ENCODE measurements around the gene TEAD1. TPM values are rescaled to one million over a fixed set of nuclear protein-coding genes. Genes with fewer than 3 reads are reported as not detected.

TEAD1 gene
- total and polyA plus RNA-seq, 10 of the 15 experiments (the other 5 are each of a cell fraction or from before 2014, with no cell fraction given), result 0.01 to 0.59 (median 0.04) TPM; not detected in 6

DNA sequence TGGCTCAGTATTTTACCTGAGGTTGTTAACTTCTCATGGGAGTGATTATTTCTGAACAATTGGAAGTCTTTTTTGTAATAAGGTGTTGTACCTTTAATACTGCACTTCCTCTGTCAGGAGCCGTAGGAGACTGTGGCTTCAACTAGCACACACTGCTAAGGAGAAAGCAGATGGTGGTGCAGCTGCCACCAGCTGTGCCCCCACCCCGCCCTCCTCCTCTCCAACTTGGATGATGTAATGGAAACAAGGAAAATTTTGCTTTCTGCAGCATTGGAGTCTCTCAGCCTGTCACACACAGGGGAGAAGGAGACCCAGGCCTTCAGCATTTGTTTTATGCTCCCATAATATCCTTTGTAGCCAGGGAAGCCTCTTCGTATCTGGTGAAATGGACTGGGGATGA is 91.2 kb downstream of the TEAD1 start:
- Histone ChIP-seq H4K20me1 (ENCODE audit: control insufficient read depth, insufficient read depth) (no peaks in the 10 kb centered on the region), H3K27ac (ENCODE audit: control insufficient read depth, insufficient read depth) (no peak overlapping the region), H3K79me2 (ENCODE audit: control insufficient read depth, insufficient read depth, low read length) (no peaks in the 10 kb centered on the region), H3K27me3 (replicated peaks in 1 of 2; ENCODE audit: control insufficient read depth in 2 of 2, insufficient read depth in 2 of 2, low read length in 1 of 2) (no peaks in the 10 kb centered on the region; a peak in 2 of 4 replicates), H3K9me3 (replicated peaks; ENCODE audit: control insufficient read depth, insufficient read depth, low read length) (no peaks in the 10 kb centered on the region), H3K4me2 (ENCODE audit: control insufficient read depth, insufficient read depth) (no peak overlapping the region), H2AFZ (ENCODE audit: control insufficient read depth, low read depth, low read length) (no peak overlapping the region), H3K4me3 (no peak overlapping the region), H3K36me3 (ENCODE audit: control insufficient read depth in 2 of 2, insufficient read depth in 2 of 2, low read length in 1 of 2) (no peaks in the 10 kb centered on the region), H3K4me1 (ENCODE audit: control insufficient read depth, insufficient read depth, low read length) (no peaks in the 10 kb centered on the region), H3K9ac (ENCODE audit: control insufficient read depth, insufficient read depth, low read length) (no peak overlapping the region)
- no peak for TF ChIP-seq EED (IDR thresholded peaks at IDR 0.05; ENCODE audit: low read depth)
- no peak for TF ChIP-seq EZH2 (IDR thresholded peaks at IDR 0.05; ENCODE audit: borderline replicate concordance, control insufficient read depth, low read depth, low read length)
- no peak for TF ChIP-seq MEF2A (IDR thresholded peaks at IDR 0.05; ENCODE audit: insufficient read depth, low read depth, low read length)
- no peak for TF ChIP-seq NKRF (conservative IDR thresholded peaks at IDR 0.05)
- no peak for TF ChIP-seq FOXK2 (IDR thresholded peaks at IDR 0.05)
- TF ChIP-seq MTA3 (IDR thresholded peaks at IDR 0.05; ENCODE audit: borderline replicate concordance, low read length), result no peak
- no peak for TF ChIP-seq ETV6 (conservative IDR thresholded peaks at IDR 0.05 in 1 of 2, IDR thresholded peaks at IDR 0.05 in 1 of 2; ENCODE audit: borderline replicate concordance in 1 of 2, low read depth in 1 of 2)
- TF ChIP-seq, protein P1, sequence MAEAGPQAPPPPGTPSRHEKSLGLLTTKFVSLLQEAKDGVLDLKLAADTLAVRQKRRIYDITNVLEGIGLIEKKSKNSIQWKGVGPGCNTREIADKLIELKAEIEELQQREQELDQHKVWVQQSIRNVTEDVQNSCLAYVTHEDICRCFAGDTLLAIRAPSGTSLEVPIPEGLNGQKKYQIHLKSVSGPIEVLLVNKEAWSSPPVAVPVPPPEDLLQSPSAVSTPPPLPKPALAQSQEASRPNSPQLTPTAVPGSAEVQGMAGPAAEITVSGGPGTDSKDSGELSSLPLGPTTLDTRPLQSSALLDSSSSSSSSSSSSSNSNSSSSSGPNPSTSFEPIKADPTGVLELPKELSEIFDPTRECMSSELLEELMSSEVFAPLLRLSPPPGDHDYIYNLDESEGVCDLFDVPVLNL (IDR thresholded peaks at IDR 0.05; ENCODE audit: low read depth, low read length), result no peak
- no peak for TF ChIP-seq NRF1 (conservative IDR thresholded peaks at IDR 0.05; ENCODE audit: low read depth, low read length)
- TF ChIP-seq TCF12 (IDR thresholded peaks at IDR 0.05; ENCODE audit: low read depth, low read length), result no peak
- no peak for TF ChIP-seq SMAD5 (IDR thresholded peaks at IDR 0.05; ENCODE audit: low read depth)
- TF ChIP-seq ASH2L (IDR thresholded peaks at IDR 0.05; ENCODE audit: borderline replicate concordance, low read depth), result no peak
- no peak for TF ChIP-seq NFXL1 (IDR thresholded peaks at IDR 0.05; ENCODE audit: borderline replicate concordance)
- no peak for TF ChIP-seq MEF2B (IDR thresholded peaks at IDR 0.05; ENCODE audit: partially characterized antibody, poor library complexity, severe bottlenecking)
- TF ChIP-seq, protein P2, sequence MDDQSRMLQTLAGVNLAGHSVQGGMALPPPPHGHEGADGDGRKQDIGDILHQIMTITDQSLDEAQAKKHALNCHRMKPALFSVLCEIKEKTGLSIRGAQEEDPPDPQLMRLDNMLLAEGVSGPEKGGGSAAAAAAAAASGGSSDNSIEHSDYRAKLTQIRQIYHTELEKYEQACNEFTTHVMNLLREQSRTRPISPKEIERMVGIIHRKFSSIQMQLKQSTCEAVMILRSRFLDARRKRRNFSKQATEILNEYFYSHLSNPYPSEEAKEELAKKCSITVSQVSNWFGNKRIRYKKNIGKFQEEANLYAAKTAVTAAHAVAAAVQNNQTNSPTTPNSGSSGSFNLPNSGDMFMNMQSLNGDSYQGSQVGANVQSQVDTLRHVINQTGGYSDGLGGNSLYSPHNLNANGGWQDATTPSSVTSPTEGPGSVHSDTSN (IDR thresholded peaks at IDR 0.05; ENCODE audit: insufficient replicate concordance, low read depth, low read length), result no peak
- no peak for DNase-seq (ENCODE audit: low read depth, low spot score)
- no peak for FAIRE-seq
- RAD21 ChIA-PET (ENCODE audit: unreplicated experiment), result no interaction called here
- POLR2A ChIA-PET, result no interaction called here
- CTCF ChIA-PET, result no interaction called here
- BruUV-seq (replicated peaks), result no TSS peak
- intact Hi-C loops (cut with micrococcal nuclease; ENCODE audit: unreplicated experiment), result no loop called here
- ATAC-seq, result no peak
- in situ Hi-C loops (cut with MboI), result no loop called here
- 0% methylated on average over 3 of the region's 3 CpGs for WGBS (ENCODE audit: insufficient coverage, insufficient replicate concordance, low lambda C conversion rate, missing lambda C conversion rate)
- SMC1A ChIA-PET (ENCODE audit: uncharacterized antibody, unreplicated experiment), result interaction anchor here (0.7 kb wide), 1 partner anchor 13 kb away, joined by 3 read pairs; no protein-coding TSS in a partner anchor
